Measurements from ENCODE around the gene FGGY.

DNA sequence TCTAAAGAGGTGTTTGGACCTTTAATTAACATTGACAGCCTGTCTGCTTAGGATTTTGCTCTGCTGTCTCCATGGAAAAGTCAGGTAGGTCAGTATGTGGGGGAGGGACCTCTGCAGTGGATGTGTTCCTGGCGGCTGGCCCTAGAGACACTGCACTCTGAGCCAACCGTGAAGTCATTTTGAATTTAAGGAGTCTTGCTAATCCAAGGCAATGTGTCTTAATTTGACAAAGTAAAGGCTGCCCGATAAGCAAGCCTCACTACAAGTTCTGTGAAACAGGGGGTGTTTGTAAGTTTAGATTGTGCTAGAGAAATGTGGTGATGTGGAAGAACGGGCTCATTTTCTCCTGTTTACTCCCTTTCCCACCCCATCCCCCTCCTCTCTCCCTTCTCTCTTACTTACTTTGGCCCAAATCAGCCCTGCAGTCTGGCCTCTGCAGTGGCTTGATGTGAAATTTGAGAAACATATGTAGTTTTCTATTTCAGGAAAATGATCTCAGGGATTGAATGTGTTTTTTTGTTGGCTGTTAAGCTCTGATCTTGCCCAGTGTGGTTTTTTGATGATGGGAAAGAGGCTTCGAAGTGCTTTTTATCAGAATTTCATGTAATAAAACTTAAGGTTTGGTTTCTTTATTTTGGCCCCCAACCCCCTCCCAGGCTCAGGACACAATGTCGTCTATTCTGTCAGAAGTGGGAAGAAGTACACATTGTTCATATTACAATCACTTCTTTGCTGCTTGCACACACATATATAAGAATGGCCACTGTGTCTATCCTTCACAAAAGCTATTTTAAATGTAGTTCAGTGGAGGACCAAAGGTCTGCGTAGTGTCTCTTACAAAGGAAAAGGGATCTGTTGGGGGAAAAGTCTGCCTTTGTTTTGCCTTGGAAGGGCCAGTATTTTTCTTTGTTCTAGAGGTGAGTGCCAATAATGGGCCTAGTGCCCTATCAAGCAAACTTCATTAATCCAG is 96.6 kb downstream of the FGGY start:
- TF ChIP-seq POLR2A (IDR thresholded peaks at IDR 0.05) = no peak
- TF ChIP-seq CTCF (IDR thresholded peaks at IDR 0.05 in 4 of 5, conservative IDR thresholded peaks at IDR 0.05 in 1 of 5) = no peak
